H4 (cell line): ENCODE results near the gene INAFM1. TPM values are rescaled to one million over a fixed set of nuclear protein-coding genes. Genes with fewer than 3 reads are reported as not detected.
A peak's percentile ranks its signal among the peaks of the same experiment; 100 is the strongest.

Experiments
- DNase-seq: peaks from one replicate; pipeline ENCODE4 v3.0.0-alpha.2; 2015; ENCODE audit warnings: low spot score
- total RNA-seq: library from RNA; depleted of rRNA; stranded (reverse); fragments of >200 nt; shearing (Covaris generic); gene quantifications from 2 replicates; pipeline ENCODE4 v1.2.3, GENCODE V29; 2014; rRNA removed

The INAFM1 gene
- total RNA-seq, 1 experiment from 2014 or later = 7.2 TPM

GRCh38 chr19:47309608-47310007 lies 34.9 kb downstream of the INAFM1 start, which contains the start of gene C5AR1:
Gene C5AR1 (plus strand): TSS chr19:47309861. CDS start chr19:47309896, 35 bp downstream.
- DNase-seq = no peak

GRCh38 chr19:47310323-47310722 lies 35.6 kb downstream of the INAFM1 start:
- no peak for DNase-seq

GRCh38 chr19:47310819-47311218 lies 36.1 kb downstream of the INAFM1 start:
- no peak for DNase-seq

- DNase-seq = no peak
Measured at GRCh38 chr19:47312366-47313006, 37.8 kb downstream of the INAFM1 start.

GRCh38 chr19:47313754-47314295 lies 39.1 kb downstream of the INAFM1 start:
- DNase-seq = no peak

- peak; percentile 96 for DNase-seq
Measured at GRCh38 chr19:47315125-47315821, 40.6 kb downstream of the INAFM1 start.

GRCh38 chr19:47316513-47316912 lies 41.8 kb downstream of the INAFM1 start:
- DNase-seq = no peak

GRCh38 chr19:47319923-47320871 lies 45.5 kb downstream of the INAFM1 start:
- no peak for DNase-seq

- no peak for DNase-seq
Measured at GRCh38 chr19:47321630-47322029, 46.9 kb downstream of the INAFM1 start.

- no peak for DNase-seq
Measured at GRCh38 chr19:47322058-47322457, 47.4 kb downstream of the INAFM1 start.

GRCh38 chr19:47323409-47323808 lies 48.7 kb downstream of the INAFM1 start:
- DNase-seq = no peak

- DNase-seq = no peak
Measured at GRCh38 chr19:47323872-47324271, 49.2 kb downstream of the INAFM1 start.

- DNase-seq = no peak
Measured at GRCh38 chr19:47324502-47324901, 49.8 kb downstream of the INAFM1 start.

Other genes starting within 250 kb of the INAFM1 start
- gene TMEM160, start 226.3 kb upstream of the INAFM1 start, total RNA-seq = 33.7 and 35.8 TPM in 2 replicates
- 6.3 and 7.6 TPM in 2 replicates for gene ZC3H4, start 161.1 kb upstream of the INAFM1 start, total RNA-seq
- 362 and 397 TPM in 2 replicates for gene SAE1, start 144.1 kb upstream of the INAFM1 start, total RNA-seq
- gene BBC3, start 43.7 kb upstream of the INAFM1 start, total RNA-seq = 3.3 and 3.7 TPM in 2 replicates
- gene CCDC9, start 18.4 kb upstream of the INAFM1 start, total RNA-seq = 3.4 and 3.6 TPM in 2 replicates
- 0.04 TPM in 1 of 2 replicates, not detected in the other for gene C5AR1, start 35.0 kb downstream of the INAFM1 start, total RNA-seq
- 0.08 TPM in 1 of 2 replicates, not detected in the other for gene C5AR2, start 57.3 kb downstream of the INAFM1 start, total RNA-seq
- 7.3 and 8.0 TPM in 2 replicates for gene DHX34, start 74.4 kb downstream of the INAFM1 start, total RNA-seq
- gene MEIS3, start 144.6 kb downstream of the INAFM1 start, total RNA-seq = 45.8 and 52.2 TPM in 2 replicates
- gene SLC8A2, start 197.0 kb downstream of the INAFM1 start, total RNA-seq = 0.19 TPM in 1 of 2 replicates, not detected in the other
- gene KPTN, start 209.3 kb downstream of the INAFM1 start, total RNA-seq = 9.2 and 10.6 TPM in 2 replicates
- 125 and 135 TPM in 2 replicates for gene NAPA, start 240.2 kb downstream of the INAFM1 start, total RNA-seq